ENCODE results near the gene HACD3.
"Not testable (repeated sequence)": the region's sequence is repeated elsewhere in the genome, so short reads cannot be mapped to it uniquely, and the experiment has no call there.

Gene HACD3

DNA sequence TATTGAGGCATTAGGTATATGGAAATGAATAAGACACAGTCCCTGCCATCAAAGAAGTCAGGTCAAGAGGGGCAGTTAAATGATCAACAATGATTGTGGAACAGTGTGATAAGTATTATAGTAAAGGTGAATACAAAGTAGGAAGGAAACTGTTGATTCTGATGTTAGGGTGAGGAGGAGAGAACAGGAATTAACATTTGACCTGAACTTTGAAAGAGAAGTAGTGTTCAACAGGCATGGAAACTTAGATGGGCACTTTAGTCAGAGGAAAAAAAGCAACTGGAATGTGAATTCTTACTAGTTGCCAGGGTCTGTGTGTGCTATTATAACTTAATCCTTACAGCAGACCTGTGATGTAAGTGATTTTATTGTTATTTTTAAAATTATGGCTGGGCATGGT lies 17.6 kb downstream of the HACD3 start:
- H3K27me3 ChIP-seq (ENCODE audit: insufficient read depth, low read length): no peaks in the 10 kb centered on the region
- no peak overlapping the region for H3K27ac ChIP-seq (ENCODE audit: low read depth, low read length)
- H2AFZ ChIP-seq (ENCODE audit: low read length, unreplicated experiment): no peak overlapping the region
- peaks cover 8% of the 10 kb centered on the region for H3K4me1 ChIP-seq (ENCODE audit: control insufficient read depth, insufficient read depth, low read length, unreplicated experiment)
- no peak overlapping the region for H3K4me3 ChIP-seq (ENCODE audit: low read depth, low read length)
- peaks cover 47% of the 10 kb centered on the region for H3K79me2 ChIP-seq (ENCODE audit: control insufficient read depth, insufficient read depth, low read length, unreplicated experiment)
- no peaks in the 10 kb centered on the region for H3K36me3 ChIP-seq (ENCODE audit: insufficient read depth, low read length)

DNA sequence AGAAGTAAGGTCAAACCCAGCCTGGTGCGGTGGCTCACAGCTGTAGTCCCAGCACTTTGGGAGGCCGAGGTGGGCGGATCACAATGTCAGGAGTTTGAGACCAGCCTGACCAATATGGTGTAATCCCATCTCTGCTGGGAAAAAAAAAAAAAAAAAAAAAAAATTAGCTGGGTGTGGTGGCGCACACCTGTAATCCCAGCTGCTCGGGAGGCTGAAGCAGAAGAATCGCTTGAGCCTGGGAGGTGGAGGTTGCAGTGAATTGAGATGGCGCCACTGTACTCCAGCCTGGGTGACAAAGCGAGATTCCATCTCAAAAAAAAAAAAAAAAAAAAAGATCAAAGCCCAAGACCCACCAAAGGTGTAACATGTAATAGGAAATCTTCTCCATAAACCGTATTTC lies 19.0 kb downstream of the HACD3 start:
- not testable (repeated sequence) for H3K36me3 ChIP-seq (ENCODE audit: insufficient read depth, low read length); H3K27me3 ChIP-seq (ENCODE audit: insufficient read depth, low read length)
- H3K79me2 ChIP-seq (ENCODE audit: control insufficient read depth, insufficient read depth, low read length, unreplicated experiment): peaks cover 47% of the 10 kb centered on the region

DNA sequence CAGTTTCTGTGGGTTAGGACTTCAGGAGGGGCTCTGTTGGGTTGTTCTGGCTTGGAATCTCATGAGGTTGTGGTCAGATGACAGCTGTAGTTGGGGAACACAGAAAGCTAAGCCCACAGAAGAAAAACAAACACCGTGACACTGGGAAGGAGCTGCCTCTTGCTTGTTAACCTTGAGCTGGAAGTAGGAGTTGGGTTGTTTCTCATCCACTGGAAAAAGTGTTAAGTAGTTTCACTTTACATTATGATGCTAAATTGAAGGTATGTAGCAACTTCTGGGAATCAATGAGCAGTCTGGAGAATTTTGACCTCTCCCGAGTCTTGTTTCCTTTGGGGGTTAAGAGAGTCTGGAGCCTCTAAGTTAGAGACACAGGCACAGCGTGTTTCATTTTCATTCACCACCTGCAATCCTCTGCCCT lies 20.4 kb downstream of the HACD3 start:
- H2AFZ ChIP-seq (ENCODE audit: low read length, unreplicated experiment): no peak overlapping the region
- peaks cover 8% of the 10 kb centered on the region for H3K4me1 ChIP-seq (ENCODE audit: control insufficient read depth, insufficient read depth, low read length, unreplicated experiment)
- H3K27me3 ChIP-seq (ENCODE audit: insufficient read depth, low read length): no peaks in the 10 kb centered on the region
- H3K79me2 ChIP-seq (ENCODE audit: control insufficient read depth, insufficient read depth, low read length, unreplicated experiment): peaks cover 43% of the 10 kb centered on the region
- no peak overlapping the region; the same call in 1 of the 2 replicates for H3K4me3 ChIP-seq (ENCODE audit: low read depth, low read length)
- H3K36me3 ChIP-seq (ENCODE audit: insufficient read depth, low read length): peaks cover 12% of the 10 kb centered on the region; the same call in 1 of the 2 replicates
- H3K27ac ChIP-seq (ENCODE audit: low read depth, low read length): peak overlapping the region; percentile 16; the same call in 1 of the 2 replicates

More for the DNA sequence above, 19.0 kb downstream of the HACD3 start:
- not testable (repeated sequence) for H3K4me3 ChIP-seq (ENCODE audit: low read depth, low read length); H3K4me1 ChIP-seq (ENCODE audit: control insufficient read depth, insufficient read depth, low read length, unreplicated experiment); H3K27ac ChIP-seq (ENCODE audit: low read depth, low read length); H2AFZ ChIP-seq (ENCODE audit: low read length, unreplicated experiment)

DNA sequence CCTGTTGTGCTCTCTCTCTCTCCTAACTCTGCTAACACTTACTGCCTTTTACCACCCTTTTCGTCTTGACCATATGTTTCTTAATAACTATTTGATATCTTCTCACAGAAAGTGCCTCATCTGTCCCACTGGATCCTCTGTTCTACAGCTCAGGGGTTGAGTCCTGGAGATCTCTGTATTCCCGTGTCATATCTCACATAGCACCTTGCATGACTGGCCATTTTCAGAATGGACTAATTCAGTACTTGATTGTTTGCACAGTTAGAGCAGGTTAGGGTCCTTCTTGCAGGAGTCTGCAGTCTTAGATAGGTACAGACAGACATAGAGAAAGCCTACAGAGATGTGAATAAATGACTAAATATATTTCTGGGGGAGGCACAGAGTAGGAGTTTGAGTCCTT lies 20.9 kb downstream of the HACD3 start:
- H2AFZ ChIP-seq (ENCODE audit: low read length, unreplicated experiment): no peak overlapping the region
- no peak overlapping the region for H3K27ac ChIP-seq (ENCODE audit: low read depth, low read length)
- peaks cover 43% of the 10 kb centered on the region for H3K79me2 ChIP-seq (ENCODE audit: control insufficient read depth, insufficient read depth, low read length, unreplicated experiment)
- peaks cover 12% of the 10 kb centered on the region; the same call in 1 of the 2 replicates for H3K36me3 ChIP-seq (ENCODE audit: insufficient read depth, low read length)
- no peaks in the 10 kb centered on the region for H3K27me3 ChIP-seq (ENCODE audit: insufficient read depth, low read length)
- peaks cover 8% of the 10 kb centered on the region for H3K4me1 ChIP-seq (ENCODE audit: control insufficient read depth, insufficient read depth, low read length, unreplicated experiment)
- no peak overlapping the region for H3K4me3 ChIP-seq (ENCODE audit: low read depth, low read length)

- H2AFZ ChIP-seq (ENCODE audit: low read length, unreplicated experiment): not testable (repeated sequence)
Observed at GRCh38 chr15:65552851-65553250, 22.6 kb downstream of the HACD3 start.

GRCh38 chr15:65553691-65554090 lies 23.4 kb downstream of the HACD3 start:
- Histone ChIP-seq H3K36me3 (ENCODE audit: insufficient read depth, low read length) (peaks cover 12% of the 10 kb centered on the region; the same call in 1 of the 2 replicates), H3K79me2 (ENCODE audit: control insufficient read depth, insufficient read depth, low read length, unreplicated experiment) (peaks cover 32% of the 10 kb centered on the region), H3K27ac (ENCODE audit: low read depth, low read length) (no peak overlapping the region), H3K27me3 (ENCODE audit: insufficient read depth, low read length) (no peaks in the 10 kb centered on the region), H2AFZ (ENCODE audit: low read length, unreplicated experiment) (no peak overlapping the region), H3K4me3 (ENCODE audit: low read depth, low read length) (no peak overlapping the region), H3K4me1 (ENCODE audit: control insufficient read depth, insufficient read depth, low read length, unreplicated experiment) (peaks cover 16% of the 10 kb centered on the region)

More at GRCh38 chr15:65552851-65553250, 22.6 kb downstream of the HACD3 start:
- not testable (repeated sequence) for H3K27me3 ChIP-seq (ENCODE audit: insufficient read depth, low read length); H3K4me3 ChIP-seq (ENCODE audit: low read depth, low read length); H3K4me1 ChIP-seq (ENCODE audit: control insufficient read depth, insufficient read depth, low read length, unreplicated experiment); H3K27ac ChIP-seq (ENCODE audit: low read depth, low read length)
- Histone ChIP-seq H3K79me2 (ENCODE audit: control insufficient read depth, insufficient read depth, low read length, unreplicated experiment) (peaks cover 38% of the 10 kb centered on the region), H3K36me3 (ENCODE audit: insufficient read depth, low read length) (peaks cover 12% of the 10 kb centered on the region; the same call in 1 of the 2 replicates)

DNA sequence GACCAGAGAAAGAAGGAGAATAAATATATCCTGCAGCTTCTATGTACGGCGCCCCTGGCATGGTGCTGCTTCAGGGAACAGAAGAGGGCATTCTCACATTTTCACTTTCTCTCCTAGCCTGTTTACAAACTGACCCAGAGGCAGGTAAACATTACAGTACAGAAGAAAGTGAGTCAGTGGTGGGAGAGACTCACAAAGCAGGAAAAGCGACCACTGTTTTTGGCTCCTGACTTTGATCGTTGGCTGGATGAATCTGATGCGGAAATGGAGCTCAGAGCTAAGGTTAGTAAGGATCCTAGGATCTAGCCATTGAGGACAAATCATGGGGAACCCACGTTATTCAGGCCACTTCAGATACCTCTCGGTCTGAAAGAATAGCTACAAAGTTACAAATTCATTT lies 26.4 kb downstream of the HACD3 start:
- Histone ChIP-seq H3K4me3 (ENCODE audit: low read depth, low read length) (no peak overlapping the region), H2AFZ (ENCODE audit: low read length, unreplicated experiment) (no peak overlapping the region), H3K79me2 (ENCODE audit: control insufficient read depth, insufficient read depth, low read length, unreplicated experiment) (peaks cover 8% of the 10 kb centered on the region), H3K27ac (ENCODE audit: low read depth, low read length) (no peak overlapping the region), H3K4me1 (ENCODE audit: control insufficient read depth, insufficient read depth, low read length, unreplicated experiment) (peaks cover 9% of the 10 kb centered on the region), H3K36me3 (ENCODE audit: insufficient read depth, low read length) (peaks cover 16% of the 10 kb centered on the region; the same call in 1 of the 2 replicates), H3K27me3 (ENCODE audit: insufficient read depth, low read length) (no peaks in the 10 kb centered on the region)

DNA sequence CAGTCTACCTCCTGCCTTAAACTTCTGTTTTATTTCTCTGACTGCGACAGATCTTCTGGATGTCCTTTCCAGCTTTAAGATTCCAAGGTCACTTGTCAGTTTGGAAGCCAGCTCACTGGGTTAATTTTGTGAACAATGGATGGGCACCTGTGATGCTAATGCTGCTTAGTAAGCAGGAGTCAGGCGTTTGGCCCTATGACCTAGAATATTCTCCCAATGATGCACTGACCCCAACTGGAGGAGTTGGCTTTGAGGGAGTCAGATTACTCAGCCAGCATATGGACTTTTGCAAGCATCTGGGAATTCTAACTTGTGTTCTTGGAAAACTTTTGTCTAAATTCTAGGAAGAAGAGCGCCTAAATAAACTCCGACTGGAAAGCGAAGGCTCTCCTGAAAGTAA lies 28.1 kb downstream of the HACD3 start:
- Histone ChIP-seq H3K27me3 (ENCODE audit: insufficient read depth, low read length) (no peaks in the 10 kb centered on the region), H3K79me2 (ENCODE audit: control insufficient read depth, insufficient read depth, low read length, unreplicated experiment) (peaks cover 4% of the 10 kb centered on the region), H3K27ac (ENCODE audit: low read depth, low read length) (no peak overlapping the region), H3K4me3 (ENCODE audit: low read depth, low read length) (no peak overlapping the region), H2AFZ (ENCODE audit: low read length, unreplicated experiment) (no peak overlapping the region), H3K36me3 (ENCODE audit: insufficient read depth, low read length) (peaks cover 21% of the 10 kb centered on the region), H3K4me1 (ENCODE audit: control insufficient read depth, insufficient read depth, low read length, unreplicated experiment) (peaks cover 9% of the 10 kb centered on the region)

DNA sequence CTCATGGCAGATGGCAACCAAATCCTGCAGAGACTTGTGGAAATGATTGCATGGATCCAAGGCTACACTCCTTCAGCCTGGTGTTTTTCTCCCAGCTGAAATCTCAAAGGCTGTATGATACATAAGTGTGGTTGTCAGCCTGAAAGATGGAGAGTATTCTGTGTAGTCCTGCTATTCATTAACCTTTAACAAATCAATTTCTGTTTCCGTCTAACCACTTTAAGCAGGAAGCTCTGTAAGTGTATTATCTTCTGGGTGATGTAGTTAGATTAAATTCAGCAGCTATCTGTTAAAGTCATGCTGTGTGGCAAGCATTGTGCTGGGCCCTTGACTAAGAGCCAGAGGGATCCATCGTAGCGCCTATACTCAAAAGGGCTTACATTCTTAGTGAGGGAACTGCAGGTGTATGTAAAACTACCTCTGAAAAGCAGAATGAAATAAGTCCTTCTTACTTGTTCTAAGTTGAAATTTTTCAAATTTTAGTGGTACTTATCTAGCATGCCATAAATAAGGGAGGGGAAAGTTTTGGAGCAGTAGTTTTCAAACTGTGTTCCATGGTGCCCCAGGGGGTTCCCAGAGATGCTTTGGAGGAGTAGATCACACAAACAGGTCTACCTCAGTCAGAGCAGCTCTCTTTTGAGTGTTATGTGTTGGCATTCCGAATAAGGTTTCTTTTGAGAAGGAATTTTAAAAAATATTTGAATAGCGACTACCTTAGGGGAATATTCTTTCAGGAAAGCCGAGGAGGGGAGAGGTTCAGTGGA lies 28.9 kb downstream of the HACD3 start:
- Histone ChIP-seq H3K4me1 (ENCODE audit: control insufficient read depth, insufficient read depth, low read length, unreplicated experiment) (peaks cover 9% of the 10 kb centered on the region), H2AFZ (ENCODE audit: low read length, unreplicated experiment) (no peak overlapping the region), H3K27ac (ENCODE audit: low read depth, low read length) (no peak overlapping the region), H3K79me2 (ENCODE audit: control insufficient read depth, insufficient read depth, low read length, unreplicated experiment) (peaks cover 1% of the 10 kb centered on the region), H3K36me3 (ENCODE audit: insufficient read depth, low read length) (peaks cover 23% of the 10 kb centered on the region), H3K27me3 (ENCODE audit: insufficient read depth, low read length) (no peaks in the 10 kb centered on the region), H3K4me3 (ENCODE audit: low read depth, low read length) (no peak overlapping the region)

DNA sequence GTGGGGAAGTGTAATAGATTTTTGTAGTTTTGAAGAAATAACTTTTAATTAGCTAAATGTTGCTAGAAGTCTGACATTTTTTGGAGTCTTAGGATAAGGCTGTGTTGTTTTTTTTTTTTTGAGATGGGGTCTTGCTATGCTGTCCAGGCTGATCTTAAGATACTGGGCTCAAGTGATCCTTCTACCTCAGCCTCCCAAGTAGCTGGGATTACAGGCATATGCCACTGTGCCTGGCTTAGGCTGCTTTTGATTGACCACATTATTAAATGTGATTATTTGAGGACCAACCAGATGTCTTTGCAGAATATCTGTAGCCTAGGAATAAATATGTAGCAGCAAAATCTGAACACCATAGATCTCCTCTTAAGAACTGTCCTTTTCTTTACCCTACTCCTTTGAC lies 29.7 kb downstream of the HACD3 start:
- H3K27ac ChIP-seq (ENCODE audit: low read depth, low read length): no peak overlapping the region

DNA sequence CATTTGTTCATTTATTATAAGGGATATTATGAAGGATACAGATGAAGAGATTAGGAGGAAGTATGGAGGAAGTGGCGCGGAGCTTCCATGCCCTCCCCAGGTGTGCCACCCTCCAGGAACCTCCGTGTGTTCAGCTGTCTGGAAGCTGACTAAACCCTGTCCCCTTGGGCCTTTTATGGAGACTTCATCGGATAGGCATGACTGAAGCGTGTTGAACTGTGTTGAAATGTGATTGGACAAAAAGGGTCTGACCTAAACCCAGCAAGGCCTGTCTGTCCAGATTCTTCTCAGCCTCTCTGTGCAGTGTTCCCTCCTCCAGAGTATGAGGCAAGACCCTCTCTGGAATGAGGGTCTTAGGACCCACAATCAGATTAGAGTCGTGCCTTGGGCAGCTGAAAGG lies 31.7 kb downstream of the HACD3 start:
- Histone ChIP-seq H2AFZ (ENCODE audit: low read length, unreplicated experiment) (no peak overlapping the region), H3K36me3 (ENCODE audit: insufficient read depth, low read length) (peaks cover 26% of the 10 kb centered on the region), H3K27ac (ENCODE audit: low read depth, low read length) (no peak overlapping the region), H3K79me2 (ENCODE audit: control insufficient read depth, insufficient read depth, low read length, unreplicated experiment) (no peaks in the 10 kb centered on the region), H3K4me3 (ENCODE audit: low read depth, low read length) (no peak overlapping the region), H3K27me3 (ENCODE audit: insufficient read depth, low read length) (no peaks in the 10 kb centered on the region), H3K4me1 (ENCODE audit: control insufficient read depth, insufficient read depth, low read length, unreplicated experiment) (peaks cover 9% of the 10 kb centered on the region)

More for the DNA sequence above, 29.7 kb downstream of the HACD3 start:
- Histone ChIP-seq H3K4me3 (ENCODE audit: low read depth, low read length) (no peak overlapping the region), H3K27me3 (ENCODE audit: insufficient read depth, low read length) (no peaks in the 10 kb centered on the region), H3K79me2 (ENCODE audit: control insufficient read depth, insufficient read depth, low read length, unreplicated experiment) (no peaks in the 10 kb centered on the region), H3K4me1 (ENCODE audit: control insufficient read depth, insufficient read depth, low read length, unreplicated experiment) (peaks cover 9% of the 10 kb centered on the region), H2AFZ (ENCODE audit: low read length, unreplicated experiment) (no peak overlapping the region), H3K36me3 (ENCODE audit: insufficient read depth, low read length) (peaks cover 22% of the 10 kb centered on the region)
